Activated gamma-delta T cell (primary cell): Measurements from ENCODE around the gene CEMIP.
"Not testable (repeated sequence)": the region's sequence is repeated elsewhere in the genome, so short reads cannot be mapped to it uniquely, and the experiment has no call there.

ENCODE experiments used
- DNase-seq: peaks from one replicate; lab custom pipeline; 2025; lab: John Stamatoyannopoulos, UW

CEMIP gene

DNA sequence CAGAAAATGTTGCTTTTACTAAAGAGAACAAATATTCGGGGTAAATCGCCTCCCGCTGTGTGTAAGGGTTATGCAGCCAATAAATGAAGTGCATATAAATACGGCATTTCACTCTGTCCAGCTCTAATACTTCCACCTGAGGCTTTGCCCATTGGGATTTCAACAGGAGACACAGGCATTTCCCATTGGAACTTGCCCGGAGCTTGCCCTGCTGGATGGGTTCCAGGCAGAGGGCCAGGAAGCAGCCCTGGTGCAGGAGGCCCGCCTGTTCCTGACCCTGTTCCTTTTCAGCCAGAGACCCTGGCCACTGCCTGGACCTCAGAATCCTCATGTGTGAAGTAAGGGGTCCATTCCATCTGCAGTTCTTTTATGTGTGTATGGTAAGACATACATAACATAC is 17.4 kb upstream of the CEMIP start:
- no peak for DNase-seq

DNA sequence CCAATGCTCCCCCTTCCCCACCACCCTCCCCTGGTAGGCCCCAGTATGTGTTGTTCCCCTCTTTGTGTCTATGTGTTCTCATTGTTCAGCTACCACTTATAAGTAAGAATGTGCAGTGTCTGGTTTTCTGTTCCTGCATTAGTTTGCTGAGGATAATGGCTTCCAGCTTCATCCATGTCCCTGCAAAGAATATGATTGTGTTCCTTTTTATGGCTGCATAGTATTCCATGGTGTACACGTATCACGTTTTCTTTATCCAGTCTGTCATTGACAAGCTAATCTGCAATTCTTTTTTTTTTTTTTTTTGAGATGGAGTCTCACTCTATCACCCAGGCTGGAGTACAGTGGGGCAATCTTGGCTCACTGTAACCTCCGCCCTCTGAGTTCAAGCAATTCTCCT is 15.9 kb upstream of the CEMIP start:
- DNase-seq = not testable (repeated sequence)

DNA sequence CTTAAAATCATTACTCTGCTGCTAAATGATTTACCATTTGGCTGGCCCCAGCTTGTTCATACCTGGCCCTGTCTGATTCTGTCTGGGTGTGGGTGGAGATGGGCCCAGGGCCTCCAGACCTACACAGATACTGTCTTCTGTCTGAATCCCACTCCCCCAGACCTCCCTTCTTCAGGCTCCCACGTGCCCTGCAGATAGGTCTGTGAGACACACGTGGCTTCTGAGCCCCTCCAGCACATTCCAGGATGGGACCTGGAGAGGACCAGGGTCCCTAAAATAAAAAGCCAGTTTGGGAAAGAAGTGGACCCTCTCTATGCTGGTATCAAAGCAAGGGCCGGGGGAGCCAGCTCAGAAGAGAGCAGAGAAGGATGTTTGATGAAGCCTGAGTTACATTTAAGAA is 14.6 kb upstream of the CEMIP start:
- no peak for DNase-seq

DNA sequence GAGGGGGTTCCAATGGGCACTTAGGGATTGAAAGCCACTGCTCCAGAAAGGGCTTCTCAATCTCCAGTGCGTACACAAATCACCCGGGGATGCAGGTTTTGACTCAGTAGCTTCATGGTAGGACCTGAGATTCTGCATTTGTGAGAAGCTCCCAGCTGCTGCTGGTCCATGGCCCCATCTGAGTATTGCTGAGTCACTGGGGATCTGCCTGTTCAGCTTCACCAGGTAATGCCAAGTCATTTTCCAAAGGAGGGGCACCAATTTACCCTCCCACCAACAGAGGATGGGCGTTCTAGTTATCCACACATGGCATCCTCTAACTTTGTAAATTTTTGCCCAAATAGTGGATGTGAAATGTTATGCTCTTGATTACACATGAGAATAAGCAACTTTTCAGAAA is 12.9 kb upstream of the CEMIP start:
- no peak for DNase-seq

DNA sequence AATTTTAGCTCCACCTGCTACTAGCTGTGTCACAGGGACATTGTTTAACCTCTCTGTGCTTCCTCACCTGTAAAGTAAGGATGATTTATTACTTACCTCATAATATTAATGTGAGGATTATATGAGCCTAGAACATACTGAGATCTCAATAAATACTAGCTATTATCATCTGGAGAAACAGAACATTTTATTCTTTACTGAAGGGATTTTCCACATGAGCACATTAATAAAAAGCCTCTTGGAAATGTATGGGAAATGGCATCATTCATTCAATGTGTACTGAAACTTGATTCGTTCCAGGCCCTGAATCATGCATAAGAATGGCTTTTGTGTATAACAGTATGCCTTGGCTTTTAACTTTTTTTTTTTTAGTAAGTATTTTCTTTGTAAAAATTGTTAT is 11.0 kb upstream of the CEMIP start:
- no peak for DNase-seq

- DNase-seq = no peak
Observed at GRCh38 chr15:80769153-80769828, 9.9 kb upstream of the CEMIP start.

DNA sequence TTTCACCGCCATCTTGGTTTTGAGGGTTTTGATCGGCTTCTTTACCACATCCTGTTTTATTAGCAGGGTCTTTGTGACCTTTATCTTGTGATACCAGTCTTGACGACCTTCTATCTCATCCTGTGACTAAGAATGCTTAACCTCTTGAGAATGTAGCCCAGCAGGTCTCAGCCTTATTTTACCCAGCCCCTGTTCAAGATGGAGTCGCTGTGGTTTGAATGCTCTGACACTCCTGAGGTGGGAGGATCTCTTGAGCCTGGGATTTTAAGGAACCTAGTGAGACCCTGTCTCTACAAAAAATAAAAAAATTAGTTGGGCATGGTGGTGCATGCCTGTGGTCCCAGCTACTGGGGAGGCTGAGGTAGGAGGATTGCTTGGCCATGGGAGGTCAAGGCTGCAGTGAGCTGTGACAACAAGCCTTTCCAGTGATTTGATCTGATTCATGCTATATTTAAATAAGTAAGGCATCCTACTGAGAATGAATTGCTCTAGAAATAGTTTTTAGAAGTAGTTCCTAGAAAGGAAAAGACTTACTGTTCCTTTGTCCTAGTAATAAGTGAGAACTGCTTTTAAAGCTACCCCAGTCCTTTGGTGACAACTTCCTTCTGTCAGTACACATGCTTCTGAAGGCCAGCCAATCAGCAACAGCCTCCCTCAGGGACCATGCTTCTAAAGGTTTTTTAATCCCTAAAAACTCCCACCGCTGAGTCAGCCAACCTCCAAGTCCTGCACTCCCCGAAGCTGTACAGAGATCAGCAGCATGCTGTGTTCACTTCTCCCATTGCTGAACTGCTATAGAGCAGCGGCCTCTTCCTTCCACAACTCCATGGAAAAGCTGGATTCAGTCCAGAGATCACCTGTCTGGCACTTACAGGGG is 9.1 kb upstream of the CEMIP start:
- DNase-seq = no peak

- no peak for DNase-seq
Observed at GRCh38 chr15:80773122-80773551, 6.0 kb upstream of the CEMIP start.

- no peak for DNase-seq
Observed at GRCh38 chr15:80773792-80774352, 5.3 kb upstream of the CEMIP start.

DNA sequence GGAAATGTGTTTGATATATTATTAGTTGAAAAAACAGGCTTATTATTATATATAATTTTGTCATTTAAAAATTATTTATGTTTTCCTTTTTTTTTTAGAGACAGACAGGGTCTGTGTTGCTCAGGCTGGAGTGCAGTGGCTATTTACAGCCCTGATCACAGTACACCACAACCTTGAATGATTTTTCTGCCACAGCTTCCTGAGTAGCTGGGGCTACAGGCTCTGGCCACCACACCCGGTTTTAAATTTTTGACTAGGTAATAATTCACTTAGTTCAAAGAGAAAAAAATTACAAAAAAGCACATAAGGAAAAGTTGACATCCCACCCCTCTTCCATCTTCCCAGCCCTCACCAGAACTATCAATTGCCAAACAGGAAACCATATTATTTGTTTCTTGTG is 4.7 kb upstream of the CEMIP start:
- no peak for DNase-seq

DNA sequence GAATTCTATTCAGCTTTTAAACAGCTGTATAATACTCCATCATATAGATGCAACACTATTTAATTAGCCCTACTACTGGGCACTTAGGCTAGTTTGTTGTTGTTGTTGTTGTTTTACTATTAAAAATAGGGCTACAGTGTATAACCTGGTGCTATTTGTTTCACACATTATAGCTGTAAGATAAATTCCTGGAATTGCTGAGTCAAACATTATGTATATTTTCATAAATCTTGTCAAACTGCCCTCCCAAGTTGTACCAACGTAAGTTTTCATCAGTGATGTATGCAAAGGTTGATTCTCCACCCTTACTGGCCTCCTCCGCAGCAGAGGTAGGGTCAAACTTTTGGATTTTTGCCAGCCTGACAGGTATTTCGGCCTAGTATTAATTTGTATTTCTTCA is 3.8 kb upstream of the CEMIP start:
- DNase-seq = no peak

GRCh38 chr15:80776420-80777045 is 2.6 kb upstream of the CEMIP start:
- no peak for DNase-seq

DNA sequence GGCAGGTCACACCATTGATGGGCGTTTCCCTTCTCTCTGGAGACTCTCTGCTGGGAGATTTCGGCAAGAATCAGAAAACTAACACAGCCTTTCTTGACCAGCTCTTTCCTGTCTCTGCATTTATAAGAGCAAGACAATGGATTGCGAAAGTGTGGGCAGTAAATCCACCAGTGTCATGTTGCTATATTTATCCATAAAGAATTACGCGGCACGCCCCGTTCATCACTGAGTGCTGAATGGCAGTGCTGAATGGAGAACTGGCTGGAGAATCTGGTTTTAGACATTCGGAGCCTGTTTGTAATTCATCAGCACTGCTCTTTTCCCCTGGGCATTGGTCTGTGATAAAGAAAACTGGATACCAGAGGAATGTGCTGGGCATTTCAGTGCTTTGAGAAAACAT is 2.0 kb upstream of the CEMIP start:
- DNase-seq = no peak

DNA sequence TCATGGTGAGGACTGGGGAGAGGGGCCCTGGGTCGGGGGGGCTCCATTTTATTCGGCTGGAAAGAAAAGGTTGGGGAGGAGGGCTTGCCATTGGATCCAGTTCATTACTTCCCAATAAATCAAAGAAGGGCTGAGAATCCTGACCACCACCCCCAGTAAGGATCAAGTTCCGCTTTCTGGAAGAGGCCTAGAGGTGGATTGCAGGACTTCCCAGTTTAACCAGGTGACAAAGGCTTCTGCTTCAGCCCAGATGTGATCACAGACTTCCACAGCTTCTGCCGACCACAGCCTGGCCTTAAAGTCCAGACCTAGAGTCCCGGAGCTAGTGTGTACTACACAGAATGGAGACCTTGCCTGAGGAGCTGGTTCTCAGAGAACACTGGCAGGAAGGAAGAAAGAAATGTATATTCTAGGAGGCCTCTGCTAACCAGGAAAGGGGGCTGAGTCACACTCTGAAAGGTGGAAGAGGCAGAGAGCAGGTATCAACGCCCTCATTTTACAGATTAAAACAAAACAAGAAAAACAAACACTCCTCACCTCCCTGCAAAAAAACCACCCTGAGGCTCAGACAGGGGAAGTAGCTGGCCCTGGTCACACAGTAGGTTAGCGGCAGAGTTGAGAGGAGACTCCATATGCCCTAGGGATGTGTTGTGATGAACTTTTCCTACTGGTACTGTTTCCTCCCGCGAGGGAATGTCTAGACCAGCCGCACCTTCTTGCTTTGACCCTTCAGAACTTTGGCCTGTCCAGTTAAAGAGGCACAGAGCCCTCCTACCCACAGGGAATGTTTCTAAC is 1.1 kb upstream of the CEMIP start:
- no peak for DNase-seq

DNA sequence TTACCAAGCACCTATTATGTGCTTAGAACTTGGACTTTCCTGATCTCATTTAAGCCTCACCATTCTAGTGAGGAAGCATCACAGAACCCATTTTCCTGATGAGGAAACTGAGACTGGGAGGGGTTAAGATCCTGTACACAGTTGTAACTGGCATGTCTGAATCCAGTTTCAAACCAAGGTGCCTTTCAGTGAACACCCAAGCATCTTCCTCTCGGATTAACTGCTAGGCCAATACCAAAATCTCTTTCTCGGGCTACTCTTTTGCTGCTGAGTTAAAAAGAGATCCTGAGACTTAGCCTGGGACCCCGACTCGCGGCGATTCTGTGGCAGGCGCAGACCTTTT is 578 bp upstream of the CEMIP start:
- DNase-seq = no peak

DNA sequence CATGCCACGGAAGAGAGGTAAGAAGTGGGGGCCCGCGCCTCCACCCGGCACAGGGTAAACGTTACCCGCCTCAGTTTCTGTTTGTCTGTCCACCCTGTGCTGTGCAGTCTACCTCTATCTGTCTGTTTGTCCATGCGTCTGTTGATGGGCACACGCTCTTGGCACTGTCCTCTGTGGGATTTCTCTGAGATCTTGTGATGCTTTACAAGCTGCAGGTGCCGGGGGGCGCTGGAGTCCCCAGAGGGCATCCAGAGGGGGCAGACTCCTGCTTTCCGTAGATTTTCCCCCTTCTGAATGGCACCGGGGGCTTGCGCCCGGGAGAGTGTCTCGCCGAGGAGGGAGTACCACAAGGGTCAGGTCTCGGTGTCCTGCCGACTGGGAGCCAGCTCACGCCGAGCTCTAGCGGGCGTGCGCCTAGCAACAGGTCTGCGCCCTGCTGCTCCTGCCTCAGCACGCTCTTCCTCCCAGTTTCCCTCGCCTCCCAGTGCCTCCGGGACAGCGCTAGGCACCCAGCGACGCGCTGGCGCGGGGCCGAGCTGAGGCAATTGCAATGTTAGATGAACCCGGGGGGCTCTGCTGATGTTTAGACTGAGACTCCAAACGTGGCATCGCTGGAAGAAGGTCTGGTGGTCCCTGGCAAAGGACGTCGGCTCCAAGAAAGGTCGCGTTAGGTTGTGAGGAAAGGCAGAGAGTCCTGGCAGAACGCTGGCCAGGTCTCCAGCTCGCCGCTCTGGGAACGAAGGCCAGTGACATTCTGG is 667 bp downstream of the CEMIP start:
- DNase-seq = no peak

GRCh38 chr15:80780416-80781221 is 1.4 kb downstream of the CEMIP start:
- no peak for DNase-seq

- DNase-seq = no peak
Observed at GRCh38 chr15:80783260-80783659, 4.1 kb downstream of the CEMIP start.

- no peak for DNase-seq
Observed at GRCh38 chr15:80785335-80785734, 6.2 kb downstream of the CEMIP start.

- no peak for DNase-seq
Observed at GRCh38 chr15:80785811-80786354, 6.7 kb downstream of the CEMIP start.
